GM19099 (cell line): ENCODE data around the gene HIGD1A.

ENCODE experiments used
- POLR2A ChIP-seq: IDR thresholded peaks from 3 replicates; pipeline ENCODE4 v1.6.1; 2011; ENCODE audit warnings: low read depth; ENCODE audit not compliant: insufficient read length; ENCODE audit errors: extremely low read depth

HIGD1A gene

GRCh38 chr3:42755681-42756578 lies 48.4 kb downstream of the HIGD1A start:
- TF ChIP-seq POLR2A = no peak

DNA sequence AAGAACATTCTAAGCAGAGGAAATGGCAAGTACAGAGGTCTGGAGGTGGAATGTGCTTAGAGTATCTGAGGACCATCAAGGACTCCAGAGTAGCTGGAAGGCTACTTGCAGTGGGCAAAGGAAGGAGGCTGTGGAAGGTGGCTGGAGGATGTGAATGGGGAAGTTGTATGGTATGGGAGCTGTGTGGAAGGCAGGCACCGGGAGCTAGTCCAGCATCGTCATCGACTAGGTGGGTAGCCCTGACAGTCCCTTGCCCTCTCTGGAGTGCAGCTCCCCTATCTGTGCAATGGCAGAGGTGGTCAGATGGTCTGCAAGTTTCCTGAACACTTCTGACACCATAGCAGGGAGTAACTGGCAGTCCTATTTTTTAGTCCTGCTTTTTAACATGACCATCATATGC lies 50.5 kb downstream of the HIGD1A start:
- TF ChIP-seq POLR2A = no peak

DNA sequence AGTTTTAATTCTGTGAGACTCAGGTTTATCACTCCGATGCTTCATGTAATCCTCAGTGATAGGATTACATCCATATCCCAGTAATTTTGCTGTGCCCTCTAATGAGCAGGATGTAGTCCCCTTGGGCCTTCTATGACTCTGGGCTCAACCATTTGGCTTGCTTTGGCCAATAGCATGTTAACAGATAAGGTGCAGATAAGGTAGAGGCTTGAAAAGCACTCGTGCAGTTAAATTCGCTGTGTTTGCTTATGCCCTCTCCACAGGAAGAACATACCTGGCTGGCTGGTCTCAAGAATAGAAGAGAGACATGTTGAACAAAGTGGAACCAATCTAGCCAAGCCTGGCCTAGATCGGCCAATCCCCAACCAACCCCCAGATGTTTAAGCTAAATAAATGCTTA lies 51.3 kb downstream of the HIGD1A start:
- TF ChIP-seq POLR2A = no peak

DNA sequence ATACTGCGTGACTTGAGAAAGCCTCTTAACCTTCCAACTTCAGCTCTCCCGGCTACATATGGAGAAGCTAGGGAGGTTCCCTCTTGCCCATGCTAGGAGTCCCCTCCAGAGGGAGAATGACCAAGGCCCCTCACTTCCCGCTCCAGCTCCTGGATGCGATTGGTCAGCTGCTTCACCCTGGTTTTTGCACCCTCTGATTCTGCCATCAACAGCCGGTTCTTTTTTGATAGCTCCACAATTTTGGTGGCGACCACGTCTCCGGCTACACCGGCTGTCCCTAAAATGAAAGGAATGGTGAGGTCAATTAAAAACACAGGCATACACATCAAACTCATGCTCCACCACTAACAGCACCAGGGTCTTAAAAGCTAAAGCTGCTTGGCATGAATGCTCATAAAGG lies 51.8 kb downstream of the HIGD1A start:
- no peak for TF ChIP-seq POLR2A

- TF ChIP-seq POLR2A = no peak
Measured at GRCh38 chr3:42751609-42752008, 52.7 kb downstream of the HIGD1A start.

DNA sequence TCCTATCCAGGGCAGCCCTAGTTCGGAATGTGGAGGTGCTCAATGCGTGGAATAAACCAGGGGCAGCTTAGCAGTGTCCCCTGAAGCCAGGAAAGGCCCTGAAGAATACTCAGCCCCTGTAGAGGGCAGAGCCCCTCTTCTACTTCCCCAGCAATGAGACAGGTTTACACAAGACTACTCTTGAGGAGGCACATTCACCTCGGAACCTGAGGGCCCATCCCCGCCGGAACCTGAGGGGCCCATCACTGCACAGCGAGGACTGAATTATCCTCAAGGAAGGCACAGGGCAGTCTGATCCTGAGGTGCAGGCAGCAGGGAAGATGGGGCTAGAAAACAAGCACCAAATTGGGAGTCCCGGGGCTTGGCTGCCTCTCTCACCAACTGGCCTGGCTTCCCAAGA lies 53.5 kb downstream of the HIGD1A start:
- TF ChIP-seq POLR2A = no peak

DNA sequence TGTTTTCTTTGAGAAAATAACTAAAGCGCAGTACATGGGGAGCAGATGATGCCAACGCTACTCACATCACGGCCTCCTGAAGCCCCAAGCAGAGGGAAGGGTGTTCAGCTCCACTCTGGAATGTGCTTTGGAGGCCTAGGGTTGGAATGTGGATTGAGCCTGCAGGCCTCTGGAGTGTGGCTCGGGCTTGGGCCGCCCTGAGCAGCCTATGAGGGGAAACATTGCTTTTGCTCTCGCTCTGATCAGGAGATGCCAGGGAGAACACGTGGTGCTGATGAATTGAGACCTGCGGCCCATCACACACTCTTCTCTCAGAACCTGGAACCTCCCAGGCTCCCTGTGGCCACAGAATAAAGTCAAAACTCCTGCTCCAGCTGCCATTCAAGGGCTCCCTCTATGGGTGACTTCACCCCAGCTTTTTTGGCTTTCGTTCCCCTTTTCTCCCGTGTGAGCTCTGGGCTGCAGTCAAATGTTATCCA lies 54.5 kb downstream of the HIGD1A start:
- no peak for TF ChIP-seq POLR2A

DNA sequence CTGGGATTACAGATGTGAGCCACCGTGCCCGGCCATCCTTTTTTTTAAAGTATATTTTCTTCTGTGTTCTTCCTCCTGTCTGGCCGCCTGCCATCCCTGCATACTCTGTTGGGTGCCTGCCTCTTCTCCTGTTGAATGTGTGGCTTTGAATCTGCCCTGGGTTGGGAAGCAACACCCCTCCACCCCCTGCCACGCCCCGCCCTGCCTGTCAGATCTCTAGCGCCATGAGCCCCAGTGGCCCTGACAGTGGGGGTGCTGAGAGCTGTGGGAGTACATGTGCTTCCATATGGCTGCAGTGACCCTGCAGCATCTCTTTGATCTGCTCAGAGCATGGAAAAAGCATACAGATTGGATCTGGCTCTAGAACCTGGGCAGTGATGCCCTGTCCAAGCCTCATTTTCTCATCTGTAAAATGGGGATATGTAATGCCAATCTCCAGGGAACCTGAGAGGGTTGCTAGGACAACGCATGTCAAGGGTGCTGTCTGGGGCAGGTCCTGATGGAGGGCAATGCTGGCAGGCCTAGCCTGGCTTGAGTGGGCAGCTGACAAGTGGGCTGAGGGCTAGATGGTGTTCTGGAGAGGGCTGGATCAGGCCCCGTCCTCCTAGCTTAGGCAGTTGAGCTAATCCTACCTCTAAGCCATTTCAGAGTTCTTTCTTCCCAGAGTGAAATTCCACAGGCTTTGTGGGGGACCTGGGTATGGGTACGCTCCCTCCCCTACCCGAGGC lies 55.1 kb downstream of the HIGD1A start:
- no peak for TF ChIP-seq POLR2A

GRCh38 chr3:42747581-42747980 lies 56.7 kb downstream of the HIGD1A start:
- TF ChIP-seq POLR2A = no peak

- no peak for TF ChIP-seq POLR2A
Measured at GRCh38 chr3:42746455-42747450, 57.5 kb downstream of the HIGD1A start.

DNA sequence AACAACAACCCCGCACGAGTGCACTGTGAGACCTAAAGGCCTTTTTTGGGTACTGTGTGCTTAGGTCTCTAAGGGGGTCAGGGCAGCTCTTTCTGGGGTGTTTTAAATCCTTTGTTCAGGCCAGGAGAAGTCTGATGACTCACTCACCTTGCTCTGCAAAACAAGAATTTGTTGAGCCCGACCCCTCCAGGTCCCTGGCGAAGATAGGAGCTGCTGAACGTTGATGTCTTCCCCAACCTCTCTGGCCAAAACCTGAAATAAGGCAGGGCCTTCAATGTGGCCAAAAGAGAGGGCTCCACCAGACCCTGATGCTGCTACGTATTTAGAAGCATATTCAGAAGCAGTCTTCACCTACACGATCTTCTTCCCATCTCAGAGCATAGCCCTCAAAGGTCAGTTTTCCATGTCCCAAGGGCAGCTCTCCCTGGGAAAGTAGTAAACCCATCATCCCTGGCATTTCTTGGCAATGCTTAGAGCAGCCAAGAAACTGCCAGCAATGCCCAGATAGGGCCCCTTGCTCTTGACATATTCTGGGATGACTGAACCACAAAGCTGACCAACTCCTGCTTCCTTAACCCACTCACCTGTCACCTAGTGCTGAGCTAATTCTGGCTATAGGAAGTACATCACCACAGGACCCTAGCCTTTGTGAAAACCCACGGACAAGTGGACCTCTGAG lies 58.4 kb downstream of the HIGD1A start:
- TF ChIP-seq POLR2A = no peak

- TF ChIP-seq POLR2A = no peak
Measured at GRCh38 chr3:42745291-42745745, 59.0 kb downstream of the HIGD1A start.

- TF ChIP-seq POLR2A = no peak
Measured at GRCh38 chr3:42743204-42743995, 60.9 kb downstream of the HIGD1A start.

DNA sequence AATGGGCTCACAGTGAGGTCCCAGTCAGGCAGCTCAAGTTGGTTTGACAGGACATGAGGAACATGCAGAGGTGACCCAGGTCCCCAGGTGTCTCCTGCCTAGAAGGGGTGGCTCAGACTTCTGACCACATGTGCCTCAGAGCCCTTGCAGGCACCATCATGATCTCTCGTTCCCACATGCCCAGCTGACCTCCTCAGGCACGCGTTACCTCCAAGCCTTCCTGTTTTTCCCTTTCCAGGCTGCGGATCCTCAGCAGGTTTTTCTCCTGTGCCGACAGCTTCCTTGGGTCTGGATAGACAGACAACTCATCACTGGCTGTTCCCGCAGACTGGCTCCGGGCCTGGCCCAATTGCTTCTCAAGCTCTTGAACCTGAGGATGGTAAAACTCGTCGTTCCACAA lies 61.6 kb downstream of the HIGD1A start:
- TF ChIP-seq POLR2A = no peak

GRCh38 chr3:42742259-42742658 lies 62.0 kb downstream of the HIGD1A start:
- no peak for TF ChIP-seq POLR2A
